NCI-H146 (cell line): ENCODE results near the gene RGPD3.
"Not testable (repeated sequence)": the region's sequence is repeated elsewhere in the genome, so short reads cannot be mapped to it uniquely, and the experiment has no call there.

ENCODE experiments used
- DNase-seq: peaks from one replicate; lab custom pipeline; 2025; lab: John Stamatoyannopoulos, UW

The RGPD3 gene

GRCh38 chr2:106468107-106468506 is at the start of gene RGPD3:
Gene RGPD3 (minus strand): TSS chr2:106468413. CDS start chr2:106468288, 125 bp downstream.
- not testable (repeated sequence) for DNase-seq

DNA sequence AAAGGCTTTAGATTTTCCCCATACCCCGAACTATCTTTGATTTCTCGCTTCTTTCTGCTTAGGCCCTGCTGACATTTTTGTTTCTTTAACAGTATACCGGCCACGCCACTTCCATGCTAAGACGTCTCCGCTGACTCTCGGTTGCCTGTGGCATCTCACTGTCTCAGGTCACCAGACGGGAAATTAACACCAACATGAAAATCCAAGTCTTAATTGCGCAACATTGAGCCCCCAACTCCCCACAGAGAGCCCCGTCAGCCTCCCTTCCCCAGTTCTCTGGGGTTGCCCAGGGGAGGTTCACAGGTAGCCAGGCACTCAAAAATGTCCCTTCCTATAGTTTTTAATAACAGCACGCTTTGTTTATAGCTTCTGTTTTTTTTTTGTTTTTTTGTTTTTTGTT is 49.1 kb upstream of the RGPD3 start:
- no peak for DNase-seq

DNA sequence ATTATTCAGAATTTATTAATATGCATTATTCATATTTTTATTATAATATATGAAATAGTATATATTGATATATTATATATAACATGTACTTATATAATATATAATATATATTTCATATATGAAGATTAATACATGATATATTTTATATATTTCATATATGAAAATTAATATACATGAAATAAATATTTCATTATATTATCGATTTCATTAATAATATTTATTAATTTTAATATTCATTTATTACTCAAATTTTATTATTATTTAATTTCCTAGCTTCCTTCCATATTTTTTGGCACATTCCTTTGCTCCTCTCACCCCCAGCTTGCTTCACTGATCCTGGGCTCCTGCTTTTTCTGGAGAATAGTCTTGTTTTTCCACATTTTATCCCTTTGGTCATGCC is 48.7 kb upstream of the RGPD3 start:
- no peak for DNase-seq

DNA sequence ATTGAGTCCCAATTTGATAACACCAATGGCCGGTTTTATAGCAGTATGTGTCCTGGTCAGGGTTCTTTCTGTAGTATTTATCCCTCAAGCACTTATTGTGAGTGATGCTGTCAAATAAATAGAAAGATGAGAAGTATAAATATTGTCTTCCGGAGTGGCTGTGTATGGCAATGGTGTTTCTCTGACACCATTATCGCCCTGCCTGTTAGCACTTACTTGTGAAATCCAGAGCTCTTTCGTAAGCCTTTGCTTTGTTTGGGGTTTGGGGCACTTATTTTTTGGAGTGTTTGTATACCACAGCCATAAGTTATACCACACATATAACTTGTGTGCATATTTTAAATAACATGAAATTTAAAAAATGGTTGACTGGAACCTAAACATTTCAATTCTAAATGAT is 48.2 kb upstream of the RGPD3 start:
- no peak for DNase-seq

- DNase-seq: not testable (repeated sequence)
Observed at GRCh38 chr2:106514827-106515226, 46.6 kb upstream of the RGPD3 start.

DNA sequence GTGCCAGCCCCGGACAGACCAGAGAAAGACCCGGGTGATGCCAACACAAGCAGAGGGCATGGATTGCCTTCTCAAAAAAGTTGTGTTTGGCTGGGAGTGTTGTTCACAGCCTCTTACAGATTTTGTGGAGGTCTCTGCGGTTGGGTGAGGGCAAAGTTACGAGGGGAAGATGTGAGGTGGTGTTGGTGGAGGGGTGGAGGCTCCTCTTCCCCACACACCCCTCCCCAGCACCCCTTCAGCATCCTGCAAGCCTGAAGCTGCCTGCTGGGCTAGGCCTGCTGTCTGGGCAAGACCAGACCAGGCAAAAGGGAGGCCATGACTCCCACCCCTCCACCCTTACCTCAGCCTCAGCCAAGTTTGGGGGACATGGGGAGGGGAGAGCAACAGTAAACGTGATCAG is 45.2 kb upstream of the RGPD3 start:
- not testable (repeated sequence) for DNase-seq

- DNase-seq: not testable (repeated sequence)
Observed at GRCh38 chr2:106511934-106512333, 43.7 kb upstream of the RGPD3 start.

DNA sequence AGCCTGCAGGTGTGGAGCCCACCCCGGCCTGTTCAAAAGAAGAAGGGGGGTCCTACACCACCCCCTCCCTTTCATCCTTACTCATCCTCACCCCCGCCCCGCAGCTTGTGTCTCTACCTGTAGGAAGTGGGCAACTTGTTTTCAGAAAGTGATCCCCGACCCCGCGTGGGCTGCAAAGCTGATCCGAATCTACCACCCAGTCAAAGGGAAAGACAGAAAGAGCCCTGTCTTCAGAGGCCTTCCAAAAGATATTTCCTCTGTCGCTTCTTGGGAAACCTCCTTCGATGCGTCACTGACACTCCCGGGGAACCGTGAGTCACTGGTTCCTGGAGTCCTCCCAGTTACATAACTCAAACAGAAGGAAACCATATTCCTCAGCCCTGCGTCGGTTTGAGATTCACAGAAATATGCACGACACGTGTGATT is 43.3 kb upstream of the RGPD3 start:
- not testable (repeated sequence) for DNase-seq

GRCh38 chr2:106510791-106511190 is 42.6 kb upstream of the RGPD3 start:
- not testable (repeated sequence) for DNase-seq

- not testable (repeated sequence) for DNase-seq
Observed at GRCh38 chr2:106509374-106509770, 41.2 kb upstream of the RGPD3 start.

- not testable (repeated sequence) for DNase-seq
Observed at GRCh38 chr2:106508660-106509373, 40.6 kb upstream of the RGPD3 start.

- not testable (repeated sequence) for DNase-seq
Observed at GRCh38 chr2:106506002-106506687, 37.9 kb upstream of the RGPD3 start.

- DNase-seq: not testable (repeated sequence)
Observed at GRCh38 chr2:106504787-106505186, 36.6 kb upstream of the RGPD3 start.

DNA sequence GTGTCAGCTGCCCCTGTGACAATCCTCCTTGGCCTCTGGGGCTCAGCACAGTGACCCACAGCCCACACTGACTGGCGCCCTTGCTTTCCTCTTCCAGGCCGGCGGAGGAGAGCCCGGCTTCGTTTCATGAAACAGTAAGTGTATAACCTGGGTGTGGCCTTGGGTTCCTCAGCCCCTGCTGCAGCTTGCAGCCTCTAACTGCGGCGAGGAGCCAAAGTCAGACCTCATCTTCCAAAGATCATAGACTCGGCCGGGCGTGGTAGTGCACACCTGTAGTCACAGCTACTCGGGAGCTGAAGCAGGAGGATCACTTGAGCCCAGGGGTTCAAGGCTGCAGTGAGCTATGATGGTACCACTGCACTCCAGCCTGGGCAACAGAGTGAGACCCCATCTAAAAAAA is 36.0 kb upstream of the RGPD3 start:
- DNase-seq: not testable (repeated sequence)

DNA sequence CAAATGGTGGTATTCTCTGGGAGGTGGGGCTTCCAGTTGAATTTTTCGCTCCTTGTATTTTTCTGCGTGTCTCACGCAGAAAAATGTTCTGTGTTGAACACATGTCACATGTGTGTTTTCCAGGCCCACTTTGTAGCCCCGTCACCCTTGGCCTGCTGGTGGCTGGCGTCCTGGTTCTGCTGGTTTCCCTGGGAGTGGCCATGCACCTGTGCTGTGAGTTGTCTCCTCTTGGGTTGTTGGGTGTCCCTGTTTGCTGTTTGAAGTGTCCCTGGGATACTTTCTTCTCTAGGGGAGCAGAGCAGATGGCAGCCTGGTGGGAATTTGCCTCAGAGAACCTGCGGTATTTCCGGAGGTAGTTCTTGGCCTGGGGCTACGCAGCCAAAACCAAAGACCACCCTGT is 34.1 kb upstream of the RGPD3 start:
- DNase-seq: not testable (repeated sequence)

DNA sequence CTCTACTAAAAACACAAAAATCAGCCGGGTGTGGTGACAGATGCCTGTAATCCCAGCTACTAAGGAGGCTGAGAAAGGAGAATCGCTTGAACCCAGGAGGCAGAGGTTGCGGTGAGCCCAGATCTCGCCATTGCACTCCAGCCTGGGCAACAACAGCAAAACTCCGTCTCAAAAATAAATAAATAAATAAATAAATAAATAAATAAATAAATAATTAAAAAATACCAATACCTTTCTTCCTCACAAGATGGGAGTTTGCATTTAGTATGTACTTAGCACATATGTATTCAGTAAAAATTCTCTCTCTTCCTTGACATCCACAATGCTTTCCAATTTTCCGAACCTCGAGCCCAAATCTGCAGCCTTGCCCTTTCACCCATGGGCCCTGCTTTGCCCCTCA is 32.1 kb upstream of the RGPD3 start:
- DNase-seq: not testable (repeated sequence)

DNA sequence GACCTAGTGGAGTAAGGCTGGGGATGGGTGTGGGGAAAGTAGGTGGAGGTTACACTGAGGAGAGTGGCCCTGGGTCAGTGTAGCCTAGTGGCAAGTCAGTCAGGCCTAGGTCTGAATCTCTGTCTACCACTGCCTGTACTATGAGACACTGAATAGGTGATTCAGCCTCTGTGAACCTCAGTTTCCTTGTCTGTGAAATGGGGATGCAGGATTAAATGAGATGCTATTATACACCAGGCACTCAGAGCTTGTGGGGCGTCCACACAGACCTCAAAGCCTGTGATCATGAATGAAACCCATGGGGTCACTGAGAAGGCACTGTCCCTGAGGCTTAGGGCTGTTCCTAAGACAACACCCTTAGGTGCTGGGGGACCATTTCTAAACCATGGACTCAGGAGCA is 30.3 kb upstream of the RGPD3 start:
- not testable (repeated sequence) for DNase-seq

DNA sequence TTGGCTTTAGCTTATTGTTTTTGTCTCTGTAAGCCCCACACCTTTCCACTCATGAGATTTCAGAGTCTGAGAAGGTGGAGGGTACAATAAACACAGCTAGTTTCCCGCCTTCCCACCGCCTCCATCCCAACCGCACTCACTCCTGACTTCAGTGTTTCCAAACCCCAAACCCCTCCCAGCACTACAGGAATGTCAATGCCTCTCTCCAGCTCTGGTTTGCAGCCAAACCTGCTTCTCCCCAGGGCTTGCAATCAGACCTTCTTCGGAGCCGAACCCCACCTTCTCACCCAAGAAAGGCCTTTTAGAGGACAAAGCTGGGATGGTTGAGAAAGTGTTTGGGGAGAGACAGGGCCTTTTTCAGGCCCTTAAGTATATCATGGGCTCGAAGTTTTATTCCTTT is 24.7 kb upstream of the RGPD3 start:
- not testable (repeated sequence) for DNase-seq

- DNase-seq: not testable (repeated sequence)
Observed at GRCh38 chr2:106492399-106492798, 24.2 kb upstream of the RGPD3 start.

GRCh38 chr2:106489701-106490100 is 21.5 kb upstream of the RGPD3 start:
- DNase-seq: not testable (repeated sequence)

- DNase-seq: not testable (repeated sequence)
Observed at GRCh38 chr2:106487386-106488191, 19.4 kb upstream of the RGPD3 start.
